ENCODE data around the gene NAP1L1. TPM values are rescaled to one million over a fixed set of nuclear protein-coding genes. Genes with fewer than 3 reads are reported as not detected.

Gene NAP1L1
- total RNA-seq, 2 experiments from 2014 or later, result 460 to 538 TPM

DNA sequence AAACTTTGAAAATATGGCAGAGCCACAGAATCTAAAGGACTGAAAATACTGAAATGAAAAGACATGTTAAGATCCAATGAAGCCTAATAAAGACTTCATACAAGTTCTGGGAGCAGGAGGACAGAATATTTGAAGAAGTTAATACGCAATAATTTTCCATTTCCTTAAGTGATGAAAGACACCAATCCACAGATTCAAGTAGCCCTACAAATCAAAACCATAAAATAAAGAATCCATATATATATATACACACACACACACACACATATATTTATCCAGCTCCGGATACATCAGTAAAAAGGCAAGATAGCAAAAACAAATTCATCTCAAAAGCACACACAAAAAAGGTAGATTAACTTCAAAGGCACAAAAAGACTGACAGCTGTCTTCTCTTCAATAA is 5.7 kb downstream of the NAP1L1 start:
- no peaks in the 10 kb centered on the region for H3K27me3 Mint-ChIP-seq
- no peak overlapping the region for H3K4me3 Mint-ChIP-seq
- CTCF ChIA-PET, result interaction anchor here (0.6 to 1.9 kb wide), 3 partner anchors 10 to 385 kb away, joined by 3 to 8 read pairs (median 4); no protein-coding TSS in a partner anchor
- no peak for DNase-seq
- no peak overlapping the region for H3K27ac Mint-ChIP-seq
- H3K36me3 Mint-ChIP-seq (ENCODE audit: low read depth), result peaks cover 47% of the 10 kb centered on the region
- POLR2A ChIA-PET, result no interaction called here
- peaks cover 13% of the 10 kb centered on the region for H3K9me3 Mint-ChIP-seq
- peaks cover 77% of the 10 kb centered on the region for H3K4me1 Mint-ChIP-seq

DNA sequence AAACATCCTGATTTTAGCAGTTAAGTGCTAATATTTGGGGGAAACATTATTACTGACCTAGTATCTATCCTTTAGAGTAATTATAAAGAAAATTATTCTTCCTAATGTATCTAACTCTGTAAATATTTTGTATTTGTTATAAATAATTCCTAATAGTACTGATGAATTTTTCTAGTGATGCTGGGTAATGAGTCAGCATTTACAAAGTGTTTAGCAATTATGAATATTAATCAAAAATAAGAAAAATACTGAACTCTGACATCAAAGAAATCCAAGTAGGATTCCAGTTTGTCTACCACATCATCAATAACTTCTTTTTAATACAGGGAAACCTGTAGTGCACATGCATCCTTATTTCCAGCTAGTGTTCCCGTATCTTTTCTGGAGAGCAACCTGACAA is 9.0 kb downstream of the NAP1L1 start:
- no peaks in the 10 kb centered on the region for H3K27me3 Mint-ChIP-seq
- peaks cover 71% of the 10 kb centered on the region for H3K4me1 Mint-ChIP-seq
- ChIA-PET POLR2A (no interaction called here), CTCF (interaction anchor here (1.3 kb wide), 1 partner anchor 8 kb away, joined by 3 read pairs; the partner anchor contains the start of gene NAP1L1)
- H3K27ac Mint-ChIP-seq, result no peak overlapping the region
- H3K9me3 Mint-ChIP-seq, result peaks cover 13% of the 10 kb centered on the region
- DNase-seq, result no peak
- H3K4me3 Mint-ChIP-seq, result no peak overlapping the region
- H3K36me3 Mint-ChIP-seq (ENCODE audit: low read depth), result peaks cover 58% of the 10 kb centered on the region

DNA sequence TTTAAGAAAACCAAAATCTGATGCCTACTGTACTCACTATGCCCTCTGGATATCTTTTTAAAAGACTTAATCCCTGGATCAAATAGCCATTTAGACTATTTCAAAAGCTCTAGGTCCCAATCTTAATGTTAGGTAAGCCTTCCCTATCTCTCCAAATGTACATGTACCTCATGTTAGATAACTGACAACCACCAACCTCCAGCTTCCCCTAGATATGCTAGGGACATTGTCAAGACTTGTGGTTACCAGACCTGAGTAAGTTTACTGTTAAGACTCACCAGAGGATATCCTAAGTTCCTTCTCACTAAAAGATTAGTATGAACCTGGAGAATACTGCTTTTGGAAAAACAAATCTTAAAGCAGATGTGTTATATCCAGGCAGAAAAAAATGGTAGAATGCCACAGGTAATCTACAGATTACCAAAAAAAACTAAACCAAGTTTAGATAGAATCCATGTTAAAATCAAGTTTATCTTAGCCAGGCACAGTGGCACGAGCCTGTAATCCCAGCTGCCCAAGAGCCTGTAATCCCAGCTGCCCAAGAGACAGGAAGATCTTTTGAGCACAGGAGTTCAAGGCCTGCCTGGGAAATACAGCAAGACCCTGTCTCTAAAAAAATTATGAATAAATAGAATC is 9.7 kb downstream of the NAP1L1 start:
- DNase-seq, result no peak
- POLR2A ChIA-PET, result no interaction called here
- peaks cover 12% of the 10 kb centered on the region for H3K9me3 Mint-ChIP-seq
- H3K27ac Mint-ChIP-seq, result no peak overlapping the region
- H3K36me3 Mint-ChIP-seq (ENCODE audit: low read depth), result peaks cover 59% of the 10 kb centered on the region
- peaks cover 70% of the 10 kb centered on the region for H3K4me1 Mint-ChIP-seq
- H3K27me3 Mint-ChIP-seq, result no peaks in the 10 kb centered on the region
- CTCF ChIA-PET, result interaction anchor here (1.3 kb wide), 1 partner anchor 9 kb away, joined by 3 read pairs; the partner anchor contains the start of gene NAP1L1
- H3K4me3 Mint-ChIP-seq, result no peak overlapping the region

DNA sequence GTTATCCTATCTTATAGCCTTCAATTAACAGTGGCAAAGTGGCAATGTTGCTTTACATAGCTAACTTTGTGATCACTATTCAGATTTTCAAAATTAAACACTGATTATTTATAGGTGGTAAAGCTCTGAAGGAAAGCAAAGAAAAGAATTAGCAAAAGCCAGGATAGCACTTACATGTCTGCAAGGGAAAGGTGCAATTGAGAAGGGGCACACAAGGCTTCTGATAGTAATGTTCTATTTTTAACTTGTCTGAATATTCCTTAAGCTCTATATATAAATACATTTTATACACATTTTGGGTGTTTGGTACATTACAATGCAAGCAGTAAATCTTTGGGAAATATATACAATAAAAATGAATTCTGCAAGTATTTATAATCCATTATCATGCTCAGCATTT is 10.9 kb downstream of the NAP1L1 start:
- H3K27ac Mint-ChIP-seq, result no peak overlapping the region
- no peak for DNase-seq
- H3K4me3 Mint-ChIP-seq, result no peak overlapping the region
- H3K4me1 Mint-ChIP-seq, result peaks cover 62% of the 10 kb centered on the region
- H3K36me3 Mint-ChIP-seq (ENCODE audit: low read depth), result peaks cover 57% of the 10 kb centered on the region
- ChIA-PET CTCF (interaction anchor here (1.0 kb wide), 1 partner anchor 25 kb away, joined by 4 read pairs; no protein-coding TSS in a partner anchor), POLR2A (no interaction called here)
- H3K9me3 Mint-ChIP-seq, result peaks cover 5% of the 10 kb centered on the region
- H3K27me3 Mint-ChIP-seq, result no peaks in the 10 kb centered on the region

DNA sequence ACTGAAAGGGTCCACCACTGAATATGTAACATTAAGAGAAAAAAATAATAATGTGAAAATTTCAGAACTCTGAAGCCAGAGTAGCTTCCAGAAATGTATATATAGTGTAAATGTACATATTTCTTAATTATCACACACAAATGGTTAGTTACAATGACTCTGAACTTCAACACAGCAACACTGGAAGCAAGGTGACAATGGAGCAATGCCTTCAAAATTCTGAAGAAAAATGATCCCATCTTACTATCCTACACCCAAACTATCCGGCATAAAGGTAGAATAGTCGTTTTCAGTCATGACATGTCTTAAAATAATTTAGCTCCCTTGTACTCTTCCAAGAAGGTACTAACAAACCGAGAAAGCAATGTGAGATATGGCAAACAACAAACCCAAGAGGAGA is 11.9 kb downstream of the NAP1L1 start:
- peaks cover 58% of the 10 kb centered on the region for H3K4me1 Mint-ChIP-seq
- no peaks in the 10 kb centered on the region for H3K9me3 Mint-ChIP-seq
- H3K27me3 Mint-ChIP-seq, result no peaks in the 10 kb centered on the region
- no peak overlapping the region for H3K27ac Mint-ChIP-seq
- H3K36me3 Mint-ChIP-seq (ENCODE audit: low read depth), result peaks cover 62% of the 10 kb centered on the region
- ChIA-PET CTCF (interaction anchor here (1.0 kb wide), 1 partner anchor 24 kb away, joined by 4 read pairs; no protein-coding TSS in a partner anchor), POLR2A (no interaction called here)
- H3K4me3 Mint-ChIP-seq, result no peak overlapping the region
- DNase-seq, result no peak

- POLR2A ChIA-PET, result no interaction called here
- H3K27me3 Mint-ChIP-seq, result no peaks in the 10 kb centered on the region
- CTCF ChIA-PET, result interaction anchor here (0.8 kb wide), 1 partner anchor 20 kb away, joined by 3 read pairs; no protein-coding TSS in a partner anchor
These were observed 15.1 kb downstream of the NAP1L1 start for GRCh38 chr12:76069339-76069738.

DNA sequence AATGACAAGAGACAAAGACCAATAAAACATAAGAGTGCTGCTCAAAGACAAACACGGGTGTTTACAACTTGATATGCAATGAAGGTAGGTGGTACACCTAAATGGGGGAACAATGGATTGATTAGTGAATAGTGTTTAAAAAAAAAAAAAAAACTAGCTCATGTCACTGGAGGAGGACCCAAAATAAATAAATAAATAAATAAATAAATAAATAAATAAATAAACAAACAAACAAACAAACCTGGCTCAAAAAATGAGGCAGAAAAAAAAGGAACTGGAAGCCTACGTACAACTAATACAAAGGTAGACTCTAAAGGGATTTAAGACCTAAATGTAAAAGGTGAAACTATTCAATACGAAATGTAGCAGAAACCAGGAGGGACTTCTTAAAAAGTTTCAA is 18.6 kb downstream of the NAP1L1 start:
- no peak overlapping the region for H3K27ac Mint-ChIP-seq
- CTCF ChIA-PET, result no interaction called here
- POLR2A ChIA-PET, result no interaction called here

More at GRCh38 chr12:76069339-76069738, 15.1 kb downstream of the NAP1L1 start:
- Mint-ChIP-seq H3K36me3 (ENCODE audit: low read depth) (peaks cover 81% of the 10 kb centered on the region), H3K4me3 (no peak overlapping the region), H3K27ac (no peak overlapping the region), H3K4me1 (peaks cover 38% of the 10 kb centered on the region), H3K9me3 (peaks cover 13% of the 10 kb centered on the region)
- DNase-seq, result no peak

DNA sequence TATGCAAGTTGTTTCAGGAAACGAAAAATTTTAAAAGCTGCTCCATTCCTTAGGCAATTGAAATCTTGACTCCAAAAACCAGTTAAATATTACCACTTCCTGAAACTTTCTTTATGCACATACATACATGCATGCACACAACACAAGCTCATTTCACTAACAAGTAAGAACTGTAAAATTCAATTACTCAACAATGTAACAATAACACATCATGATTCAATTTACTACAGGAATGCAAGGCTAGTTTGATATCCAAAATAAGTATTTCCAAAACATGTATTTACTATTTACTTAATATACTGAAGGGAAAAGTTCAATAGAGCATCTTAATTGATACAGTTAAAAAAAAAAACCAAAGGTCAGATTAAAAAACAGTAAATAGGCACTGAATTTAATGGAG is 19.6 kb downstream of the NAP1L1 start:
- H3K27me3 Mint-ChIP-seq, result no peaks in the 10 kb centered on the region
- no peak overlapping the region for H3K27ac Mint-ChIP-seq
- peaks cover 28% of the 10 kb centered on the region for H3K4me1 Mint-ChIP-seq
- no peak for DNase-seq
- H3K36me3 Mint-ChIP-seq (ENCODE audit: low read depth), result peaks cover 80% of the 10 kb centered on the region
- peaks cover 16% of the 10 kb centered on the region for H3K9me3 Mint-ChIP-seq
- CTCF ChIA-PET, result no interaction called here
- H3K4me3 Mint-ChIP-seq, result no peak overlapping the region
- POLR2A ChIA-PET, result no interaction called here

More for the DNA sequence above, 18.6 kb downstream of the NAP1L1 start:
- no peaks in the 10 kb centered on the region for H3K27me3 Mint-ChIP-seq
- peaks cover 27% of the 10 kb centered on the region for H3K4me1 Mint-ChIP-seq
- no peak overlapping the region for H3K4me3 Mint-ChIP-seq
- peaks cover 16% of the 10 kb centered on the region for H3K9me3 Mint-ChIP-seq
- DNase-seq, result no peak
- H3K36me3 Mint-ChIP-seq (ENCODE audit: low read depth), result peaks cover 84% of the 10 kb centered on the region

DNA sequence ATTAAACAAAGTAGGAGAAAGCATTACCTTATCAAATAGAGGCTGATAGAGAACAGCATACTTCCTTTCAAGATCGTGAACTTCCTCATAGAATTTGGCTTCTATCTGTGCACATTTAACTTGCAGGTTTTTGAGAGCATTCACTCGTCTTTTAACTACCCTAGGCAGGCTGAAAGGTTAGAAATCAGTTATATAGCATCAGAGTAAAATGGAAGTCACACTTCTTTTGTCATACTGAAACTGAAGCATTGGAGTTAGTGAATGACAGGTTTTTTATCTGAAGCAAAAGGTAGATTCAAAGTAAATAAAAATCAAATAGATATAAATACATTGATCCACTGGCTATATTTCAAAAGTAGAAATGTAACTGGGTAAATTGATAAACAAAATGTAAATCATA is 24.4 kb downstream of the NAP1L1 start:
- H3K9me3 Mint-ChIP-seq, result peaks cover 9% of the 10 kb centered on the region
- ChIA-PET CTCF (no interaction called here), POLR2A (no interaction called here)
- no peak for DNase-seq
- H3K27ac Mint-ChIP-seq, result no peak overlapping the region
- H3K27me3 Mint-ChIP-seq, result no peaks in the 10 kb centered on the region
- H3K4me3 Mint-ChIP-seq, result no peak overlapping the region
- peaks cover 64% of the 10 kb centered on the region for H3K36me3 Mint-ChIP-seq (ENCODE audit: low read depth)
- H3K4me1 Mint-ChIP-seq, result peaks cover 20% of the 10 kb centered on the region

DNA sequence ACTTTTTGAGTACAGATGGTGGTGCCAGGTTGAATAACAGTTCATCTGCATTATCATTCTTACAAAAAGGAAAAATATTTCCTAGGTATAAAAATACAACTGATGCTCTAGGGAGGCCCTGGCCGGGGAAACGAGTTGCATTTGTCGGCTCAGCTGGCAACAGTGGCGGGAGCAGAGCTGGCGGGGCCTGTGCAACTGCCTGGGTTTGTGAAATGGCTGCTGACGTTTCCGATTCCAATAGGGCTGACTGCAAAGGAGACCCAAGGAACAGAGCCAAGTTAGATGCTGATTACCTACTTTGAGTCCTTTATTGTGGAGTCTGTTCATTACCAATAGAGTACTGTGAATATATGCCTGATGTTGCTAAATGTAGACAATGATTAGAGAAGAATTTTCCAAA is 27.2 kb downstream of the NAP1L1 start:
- H3K36me3 Mint-ChIP-seq (ENCODE audit: low read depth), result peaks cover 56% of the 10 kb centered on the region
- H3K27ac Mint-ChIP-seq, result no peak overlapping the region
- no peaks in the 10 kb centered on the region for H3K9me3 Mint-ChIP-seq
- H3K27me3 Mint-ChIP-seq, result no peaks in the 10 kb centered on the region
- H3K4me1 Mint-ChIP-seq, result peaks cover 12% of the 10 kb centered on the region
- no peak overlapping the region for H3K4me3 Mint-ChIP-seq
- ChIA-PET POLR2A (no interaction called here), CTCF (no interaction called here)
- DNase-seq, result no peak

DNA sequence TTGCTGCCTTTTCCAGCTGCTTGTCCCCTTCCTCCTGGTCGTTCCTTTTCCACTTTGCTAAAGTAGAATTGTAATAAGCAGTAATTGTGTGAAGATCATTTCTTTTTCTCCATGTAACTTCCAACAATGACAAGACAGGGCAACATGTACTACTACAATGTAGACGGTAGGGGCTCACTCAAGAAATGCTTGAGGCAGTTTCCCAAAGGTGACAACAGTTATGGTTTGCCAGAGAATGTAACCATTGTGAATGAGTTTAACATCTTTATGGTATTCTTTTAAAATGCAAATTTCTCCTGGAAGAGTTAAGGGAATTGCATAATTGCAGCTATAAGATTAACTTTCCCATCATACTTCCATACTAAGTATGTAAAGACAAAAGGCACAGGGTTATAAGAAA is 29.1 kb downstream of the NAP1L1 start:
- H3K27ac Mint-ChIP-seq, result no peak overlapping the region
- CTCF ChIA-PET, result no interaction called here

GRCh38 chr12:76049575-76050251 is 34.8 kb downstream of the NAP1L1 start:
- Mint-ChIP-seq H3K27me3 (no peaks in the 10 kb centered on the region), H3K36me3 (ENCODE audit: low read depth) (peaks cover 45% of the 10 kb centered on the region), H3K4me3 (no peak overlapping the region), H3K27ac (no peak overlapping the region), H3K4me1 (peaks cover 4% of the 10 kb centered on the region), H3K9me3 (no peaks in the 10 kb centered on the region)
- ChIA-PET CTCF (interaction anchor here (0.6 to 1.6 kb wide), 3 partner anchors 13 to 542 kb away, joined by 3 to 5 read pairs (median 4); no protein-coding TSS in a partner anchor), POLR2A (interaction anchor here (1.1 kb wide), 1 partner anchor 18 kb away, joined by 3 read pairs; the partner anchor contains the start of gene PHLDA1)
- no peak for DNase-seq

More for the DNA sequence above, 29.1 kb downstream of the NAP1L1 start:
- peaks cover 57% of the 10 kb centered on the region for H3K36me3 Mint-ChIP-seq (ENCODE audit: low read depth)
- DNase-seq, result no peak
- H3K4me1 Mint-ChIP-seq, result peaks cover 5% of the 10 kb centered on the region
- POLR2A ChIA-PET, result no interaction called here
- H3K4me3 Mint-ChIP-seq, result no peak overlapping the region
- no peaks in the 10 kb centered on the region for H3K9me3 Mint-ChIP-seq
- no peaks in the 10 kb centered on the region for H3K27me3 Mint-ChIP-seq

DNA sequence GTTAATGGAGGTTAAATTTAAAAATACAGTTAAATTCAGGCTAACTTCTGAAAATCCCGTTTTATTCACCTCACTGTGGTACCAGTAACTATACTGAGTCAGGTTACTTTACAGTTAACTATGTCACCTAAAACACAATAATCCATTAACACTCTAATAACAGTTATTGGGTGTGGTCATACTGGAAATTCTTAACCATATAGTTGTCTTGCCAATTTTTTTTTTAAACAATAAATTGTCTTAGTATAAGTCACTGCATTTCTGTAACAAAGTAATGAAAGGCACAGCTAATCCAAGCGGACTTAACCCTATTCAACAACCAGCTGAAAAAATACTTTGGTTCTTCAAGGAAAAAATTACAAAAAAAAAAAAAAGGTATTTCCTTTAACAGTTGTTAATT is 36.7 kb downstream of the NAP1L1 start:
- POLR2A ChIA-PET, result interaction anchor here (0.6 to 0.7 kb wide), 2 partner anchors 11 to 563 kb away, joined by 3 to 7 read pairs; no protein-coding TSS in a partner anchor
- CTCF ChIA-PET, result interaction anchor here (0.6 to 3.2 kb wide), 4 partner anchors 11 to 540 kb away, joined by 4 to 9 read pairs (median 4); no protein-coding TSS in a partner anchor
- Mint-ChIP-seq H3K4me3 (no peak overlapping the region), H3K27ac (no peak overlapping the region), H3K9me3 (no peaks in the 10 kb centered on the region), H3K36me3 (ENCODE audit: low read depth) (peaks cover 35% of the 10 kb centered on the region), H3K27me3 (no peaks in the 10 kb centered on the region), H3K4me1 (peaks cover 4% of the 10 kb centered on the region)
- DNase-seq, result no peak
